ENCODE data around the gene COL1A2. TPM values are rescaled to one million over a fixed set of nuclear protein-coding genes. Genes with fewer than 3 reads are reported as not detected.

The COL1A2 gene
- total RNA-seq, 1 experiment from 2014 or later = 81.2 TPM

- TF ChIP-seq ZNF532 (CRISPR knock-in tag; IDR thresholded peaks at IDR 0.05; ENCODE audit: borderline replicate concordance) = no peak
- no peak for TF ChIP-seq NFE2L1 (CRISPR knock-in tag; IDR thresholded peaks at IDR 0.05)
- no peak for TF ChIP-seq CDX4 (CRISPR knock-in tag; IDR thresholded peaks at IDR 0.05; ENCODE audit: borderline replicate concordance)
These were observed 8.3 kb upstream of the COL1A2 start (continued) for GRCh38 chr7:94386416-94386815.

- TF ChIP-seq TEAD4 (CRISPR knock-in tag; IDR thresholded peaks at IDR 0.05) (no peak), MXD4 (CRISPR knock-in tag; IDR thresholded peaks at IDR 0.05; ENCODE audit: borderline replicate concordance) (no peak)
- Mint-ChIP-seq H3K27ac (no peak overlapping the region), H3K4me3 (no peak overlapping the region), H3K36me3 (no peaks in the 10 kb centered on the region), H3K27me3 (ENCODE audit: low read depth) (peaks cover 2% of the 10 kb centered on the region), H3K4me1 (peaks cover 24% of the 10 kb centered on the region), H3K9me3 (no peaks in the 10 kb centered on the region)
- DNase-seq (ENCODE audit: low spot score) (no peak), ATAC-seq (no peak)
- ChIA-PET POLR2A (interaction anchor here (0.7 kb wide), 1 partner anchor 205 kb away, joined by 4 read pairs; no protein-coding TSS in a partner anchor), CTCF (interaction anchor here (0.6 kb wide), 1 partner anchor 93 kb away, joined by 3 read pairs; no protein-coding TSS in a partner anchor)
These were observed 6.2 kb upstream of the COL1A2 start for GRCh38 chr7:94388540-94388939.

- Mint-ChIP-seq H3K4me3 (no peak overlapping the region), H3K27me3 (ENCODE audit: low read depth) (peaks cover 7% of the 10 kb centered on the region), H3K27ac (no peak overlapping the region), H3K9me3 (no peaks in the 10 kb centered on the region), H3K36me3 (no peaks in the 10 kb centered on the region), H3K4me1 (peaks cover 26% of the 10 kb centered on the region)
- CTCF ChIA-PET = interaction anchor here (0.6 kb wide), 1 partner anchor 93 kb away, joined by 3 read pairs; no protein-coding TSS in a partner anchor
- POLR2A ChIA-PET = no interaction called here
- ATAC-seq (no peak), DNase-seq (ENCODE audit: low spot score) (no peak)
- no peak for TF ChIP-seq NFYB (CRISPR knock-in tag; conservative IDR thresholded peaks at IDR 0.05; ENCODE audit: low read depth)
- TF ChIP-seq FOXJ3 (CRISPR knock-in tag; IDR thresholded peaks at IDR 0.05; ENCODE audit: borderline replicate concordance) = no peak
- no peak for TF ChIP-seq TEAD1 (CRISPR knock-in tag; IDR thresholded peaks at IDR 0.05)
- no peak for TF ChIP-seq ZNF263 (CRISPR knock-in tag; IDR thresholded peaks at IDR 0.05; ENCODE audit: low read depth)
- TF ChIP-seq TP53 (CRISPR knock-in tag; IDR thresholded peaks at IDR 0.05) = no peak
- no peak for TF ChIP-seq ZBTB43 (CRISPR knock-in tag; IDR thresholded peaks at IDR 0.05)
- no peak for TF ChIP-seq SOX15 (CRISPR knock-in tag; IDR thresholded peaks at IDR 0.05)
- no peak for TF ChIP-seq NR2C2 (CRISPR knock-in tag; IDR thresholded peaks at IDR 0.05)
- TF ChIP-seq ZNF317 (CRISPR knock-in tag; IDR thresholded peaks at IDR 0.05; ENCODE audit: borderline replicate concordance, low read depth) = no peak
- TF ChIP-seq AFF4 (CRISPR knock-in tag; IDR thresholded peaks at IDR 0.05; ENCODE audit: borderline replicate concordance) = no peak
- TF ChIP-seq OVOL2 (CRISPR knock-in tag; IDR thresholded peaks at IDR 0.05; ENCODE audit: borderline replicate concordance) = no peak
- no peak for TF ChIP-seq ATF3 (CRISPR knock-in tag; conservative IDR thresholded peaks at IDR 0.05)
These were observed 5.3 kb upstream of the COL1A2 start for GRCh38 chr7:94389381-94389780.

All from WTC11 (cell line).